Omental fat pad (tissue), 4 donors: ENCODE data around the gene RENBP. TPM values are rescaled to one million over a fixed set of nuclear protein-coding genes. Genes with fewer than 3 reads are reported as not detected.

Source experiments
- ATAC-seq: fragments of 150-250 bp; one replicate; pipeline ENCODE4 v1.9.1; 2016; ENCODE audit warnings: mild to moderate bottlenecking, moderate library complexity; ENCODE audit not compliant: low FRiP score
- DNase-seq: peaks from one replicate; pipeline ENCODE4 v3.0.0-alpha.2; 2019; ENCODE audit warnings: low spot score
- total RNA-seq, 4 donors: library from RNA; depleted of rRNA; stranded (reverse); fragments of >200 nt; gene quantifications; one replicate each; pipeline ENCODE4 v1.1.0, GENCODE V29; 2016
- TF ChIP-seq, protein P1 (sequence below), 3 donors: fragments of 450-650 bp; IDR thresholded peaks; one replicate each; pipeline ENCODE4 v1.5.1; 2016 to 2017; ENCODE audit warnings: antibody characterized with exemption in 3 of 3, mild to moderate bottlenecking in 3 of 3, moderate library complexity in 2 of 3

Gene RENBP
- total RNA-seq, 4 donors from 2014 or later, result 7.8 to 33.0 (median 26.5) TPM

DNA sequence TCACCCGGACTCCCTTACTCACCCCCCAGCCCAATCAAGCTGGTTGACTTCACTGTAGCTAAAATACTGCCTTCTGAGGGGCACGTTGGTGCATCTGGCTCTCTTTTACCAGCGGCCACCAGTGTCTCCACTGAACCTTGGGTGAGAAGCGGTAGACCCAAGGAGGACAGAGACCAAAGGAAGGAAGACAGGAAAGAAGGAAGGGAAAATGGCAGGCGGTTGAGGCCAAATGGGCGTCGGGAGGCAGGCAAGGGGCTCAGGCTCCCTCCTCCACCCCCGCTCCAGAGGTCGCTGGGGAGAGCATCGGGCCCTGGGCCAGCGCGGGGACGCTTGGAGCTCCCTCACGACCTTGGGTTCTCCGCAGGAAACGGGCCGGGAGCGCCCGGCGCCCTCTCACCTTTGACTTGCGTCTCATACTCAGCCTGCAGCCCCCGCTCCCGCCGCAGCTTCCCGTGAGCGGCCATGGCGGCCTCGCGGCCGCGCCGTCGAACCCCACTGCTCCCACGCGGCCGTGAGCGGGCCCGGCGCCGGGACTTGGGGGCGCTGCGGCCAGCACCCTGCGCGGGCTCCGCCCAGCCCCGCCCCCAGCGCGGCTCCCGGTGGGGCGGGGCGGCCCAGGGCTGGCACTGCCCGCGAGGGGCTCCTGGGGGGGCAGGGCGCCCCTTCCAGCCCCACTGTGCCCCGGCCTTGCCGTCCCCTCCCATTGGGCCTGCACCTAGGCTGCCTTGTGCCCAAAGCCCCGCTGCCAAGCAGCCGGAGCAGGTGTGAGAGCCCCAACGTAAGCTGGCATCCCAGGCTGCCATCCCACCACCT lies 18.5 kb downstream of the RENBP start, which contains the start of gene ARHGAP4:
Gene ARHGAP4, minus strand, starts transcription at position 526 of the 813 bp plus-strand sequence. Its CDS starts 62 bp downstream, at position 464.
- ATAC-seq (no peak), DNase-seq (no peak)
- TF ChIP-seq, protein P1, sequence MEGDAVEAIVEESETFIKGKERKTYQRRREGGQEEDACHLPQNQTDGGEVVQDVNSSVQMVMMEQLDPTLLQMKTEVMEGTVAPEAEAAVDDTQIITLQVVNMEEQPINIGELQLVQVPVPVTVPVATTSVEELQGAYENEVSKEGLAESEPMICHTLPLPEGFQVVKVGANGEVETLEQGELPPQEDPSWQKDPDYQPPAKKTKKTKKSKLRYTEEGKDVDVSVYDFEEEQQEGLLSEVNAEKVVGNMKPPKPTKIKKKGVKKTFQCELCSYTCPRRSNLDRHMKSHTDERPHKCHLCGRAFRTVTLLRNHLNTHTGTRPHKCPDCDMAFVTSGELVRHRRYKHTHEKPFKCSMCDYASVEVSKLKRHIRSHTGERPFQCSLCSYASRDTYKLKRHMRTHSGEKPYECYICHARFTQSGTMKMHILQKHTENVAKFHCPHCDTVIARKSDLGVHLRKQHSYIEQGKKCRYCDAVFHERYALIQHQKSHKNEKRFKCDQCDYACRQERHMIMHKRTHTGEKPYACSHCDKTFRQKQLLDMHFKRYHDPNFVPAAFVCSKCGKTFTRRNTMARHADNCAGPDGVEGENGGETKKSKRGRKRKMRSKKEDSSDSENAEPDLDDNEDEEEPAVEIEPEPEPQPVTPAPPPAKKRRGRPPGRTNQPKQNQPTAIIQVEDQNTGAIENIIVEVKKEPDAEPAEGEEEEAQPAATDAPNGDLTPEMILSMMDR (IDR thresholded peaks at IDR 0.05), result no peak

DNA sequence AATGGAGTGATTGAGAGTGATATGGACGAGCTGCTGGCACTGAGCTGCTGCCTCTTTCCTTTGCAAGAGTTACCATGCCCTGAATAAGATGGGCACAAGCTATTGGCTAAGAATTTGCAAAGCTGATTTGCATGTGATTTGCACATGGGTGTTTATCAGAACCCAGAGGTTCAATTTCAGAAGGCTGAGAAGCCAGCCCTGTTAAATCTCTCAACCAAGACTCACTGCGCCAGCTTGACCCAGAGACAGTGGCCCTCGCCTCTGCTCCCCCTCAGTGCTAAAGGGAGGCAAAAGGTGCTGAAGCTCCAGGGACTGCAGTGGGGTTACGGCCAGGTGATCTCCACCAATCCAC lies 19.1 kb downstream of the RENBP start:
- no peak for DNase-seq
- ATAC-seq, result no peak
- TF ChIP-seq, protein P1 (IDR thresholded peaks at IDR 0.05), result no peak

DNA sequence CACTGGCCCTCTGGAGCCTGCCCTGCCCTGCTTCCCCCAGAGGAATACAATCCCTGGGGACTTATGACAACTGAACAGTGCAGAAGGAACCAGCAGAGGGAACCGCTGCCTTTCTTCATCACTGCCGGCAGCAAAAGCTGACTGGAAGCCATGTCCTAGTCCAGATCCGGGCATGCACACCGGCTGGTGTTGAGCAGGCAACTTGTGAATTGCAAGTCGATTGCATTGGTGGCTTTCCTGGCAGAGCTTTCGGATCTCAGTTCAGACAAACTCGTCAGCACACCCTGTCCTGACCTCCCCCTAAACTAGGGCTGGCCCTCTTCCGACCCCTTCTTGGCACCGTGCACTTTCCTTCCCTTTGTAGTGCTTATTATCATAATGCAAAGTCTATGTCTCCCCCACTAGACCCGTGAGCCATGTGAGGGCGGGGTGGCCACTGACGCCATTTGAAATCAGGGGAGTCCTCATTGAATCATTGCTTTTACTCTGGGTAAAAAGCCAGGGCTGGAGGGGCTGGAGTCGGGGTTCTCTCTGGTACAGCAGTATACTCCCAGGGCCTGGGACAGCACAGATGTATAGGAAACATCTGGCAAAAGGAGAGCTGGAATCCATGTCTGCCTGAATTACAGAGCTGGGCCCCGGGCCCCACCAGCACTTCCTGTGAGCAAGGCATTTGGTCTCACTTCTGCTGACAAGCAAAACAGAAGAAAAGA lies 20.1 kb downstream of the RENBP start:
- TF ChIP-seq, protein P1 (IDR thresholded peaks at IDR 0.05), result no peak
- no peak for ATAC-seq
- no peak for DNase-seq

DNA sequence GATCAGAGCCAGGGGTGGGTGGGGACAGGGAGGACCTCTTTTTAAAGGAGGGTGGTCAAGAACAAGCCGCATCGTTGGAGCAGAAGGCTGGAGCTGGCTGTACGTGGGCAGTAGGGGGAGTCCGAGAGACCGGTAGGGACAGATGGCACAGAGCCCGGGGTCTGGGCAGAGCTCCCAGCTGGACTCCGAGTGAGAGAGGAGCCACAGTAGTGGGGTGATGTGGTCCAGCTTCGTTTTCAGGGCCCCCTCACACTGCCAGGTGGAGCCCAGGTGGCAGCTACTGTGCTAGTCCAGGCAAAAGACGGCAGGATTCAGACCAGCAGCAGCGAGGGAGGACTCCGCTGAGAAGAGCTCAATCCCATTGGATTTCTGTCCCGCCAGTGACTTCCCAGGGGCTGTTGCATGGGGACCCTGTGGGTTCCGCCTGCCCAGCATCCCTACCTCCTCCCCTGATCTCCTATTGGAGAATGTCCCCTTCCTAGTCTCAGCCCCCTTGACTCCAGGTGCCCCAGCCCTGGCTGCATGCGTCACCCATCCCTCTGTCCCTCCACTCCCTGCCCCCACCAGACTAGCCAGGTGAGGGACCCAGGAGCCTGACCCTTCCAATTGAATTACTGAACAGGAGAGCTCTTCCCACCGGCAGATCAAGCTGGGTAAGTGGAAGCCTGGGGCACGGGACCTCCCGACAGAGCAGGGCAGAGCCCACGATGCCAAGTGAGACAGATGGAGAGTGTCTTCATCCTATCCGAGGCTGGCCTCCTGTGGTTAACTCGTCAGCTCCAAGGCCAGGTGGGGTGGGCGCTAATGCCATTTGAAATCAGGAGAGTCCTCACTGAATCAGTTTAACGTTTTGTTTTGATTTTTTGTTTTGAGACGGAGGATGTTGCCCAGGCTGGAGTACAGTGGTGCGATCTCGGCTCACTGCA lies 21.2 kb downstream of the RENBP start:
- peak; percentile 42 for ATAC-seq
- TF ChIP-seq, protein P1 (IDR thresholded peaks at IDR 0.05), result no peak

DNA sequence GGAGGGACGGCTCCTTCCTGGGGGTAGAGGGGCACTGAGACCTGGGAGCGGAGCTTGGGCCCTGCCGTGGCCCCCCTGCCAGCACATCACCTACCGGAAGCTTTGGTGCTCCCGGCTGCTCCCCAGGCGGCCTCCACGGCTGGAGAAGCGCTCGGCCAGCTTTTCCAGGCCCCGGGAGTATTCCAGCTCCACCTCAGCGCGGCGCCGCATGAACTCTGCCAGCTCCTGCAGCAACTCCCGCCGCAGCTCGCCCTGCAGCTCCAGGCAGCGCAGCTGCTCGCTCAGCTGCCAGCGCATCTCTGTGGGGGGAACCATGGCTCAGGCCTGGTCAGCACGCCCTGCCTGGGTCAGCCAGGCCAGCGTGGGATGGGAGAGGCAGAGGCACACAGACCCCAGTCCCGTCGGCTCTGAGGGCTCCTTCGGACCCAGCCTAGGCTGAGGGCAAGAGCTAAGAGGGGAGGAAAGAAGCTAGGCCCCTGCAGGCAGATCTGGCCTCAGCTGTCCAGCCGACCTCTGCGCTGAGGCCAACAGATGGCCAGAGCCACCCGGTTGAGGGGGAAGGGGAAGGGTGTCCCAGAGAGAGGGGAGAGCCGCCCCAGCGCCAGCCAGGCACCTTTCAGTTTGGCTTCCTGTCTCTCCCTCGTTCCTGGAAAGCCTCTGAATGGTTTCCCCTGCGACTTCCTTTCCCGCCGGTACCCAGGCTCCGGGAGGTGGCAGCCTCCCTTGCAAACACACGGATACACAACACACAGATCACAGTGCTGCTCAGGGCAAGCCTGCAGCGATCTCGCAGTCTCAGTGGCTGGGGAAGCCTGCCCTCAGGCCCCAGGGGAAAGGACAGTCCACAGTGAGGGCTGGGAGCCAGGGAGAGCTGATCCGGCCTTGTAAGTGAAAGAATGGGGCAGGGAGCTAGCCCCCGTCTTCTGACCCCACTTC lies 22.7 kb downstream of the RENBP start:
- TF ChIP-seq, protein P1 (IDR thresholded peaks at IDR 0.05), result no peak
- ATAC-seq (peak; percentile 15), DNase-seq (no peak)

More for the DNA sequence above, 21.2 kb downstream of the RENBP start:
- no peak for DNase-seq

DNA sequence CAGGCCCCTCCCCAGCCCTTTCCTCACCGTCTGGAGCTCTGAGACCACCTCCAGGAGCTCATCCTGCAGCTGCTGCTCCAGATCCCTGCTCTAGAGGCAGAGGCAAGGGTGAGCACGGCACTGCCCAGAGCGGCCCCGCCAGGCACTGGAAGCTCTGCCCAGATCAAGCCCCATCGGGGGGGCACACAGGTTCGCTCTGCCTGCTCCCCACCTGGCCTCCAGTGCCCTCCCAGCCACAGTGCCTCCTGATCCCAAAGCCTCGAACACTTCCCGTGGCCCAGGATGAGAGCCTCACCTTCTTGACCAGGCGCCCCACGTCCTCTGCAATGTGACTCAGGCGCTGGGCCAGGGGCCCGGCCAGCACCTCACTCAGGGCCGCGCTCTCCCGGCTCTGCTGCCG lies 23.4 kb downstream of the RENBP start:
- TF ChIP-seq, protein P1 (IDR thresholded peaks at IDR 0.05), result no peak
- no peak for DNase-seq
- ATAC-seq, result peak; percentile 24
